Fibroblast of lung (primary cell): ENCODE data around the gene RAB43.

Experiments
- CTCF ChIP-seq, 2 donors: IDR thresholded peaks in 1 of 2; conservative IDR thresholded peaks in 1 of 2; 1 replicate in 1 of 2; 2 replicates in 1 of 2; pipeline ENCODE4 v1.5.1; 2011 to 2012; ENCODE audit warnings: low read length in 2 of 2, control low read depth in 1 of 2, inconsistent platforms in 1 of 2, low read depth in 1 of 2, mild to moderate bottlenecking in 1 of 2
- EZH2 ChIP-seq: IDR thresholded peaks from 2 replicates; pipeline ENCODE4 v1.5.1; 2012; ENCODE audit warnings: low read length, control low read depth, mild to moderate bottlenecking; ENCODE audit errors: missing control alignments

- TF ChIP-seq CTCF (conservative IDR thresholded peaks at IDR 0.05 in 1 of 2, IDR thresholded peaks at IDR 0.05 in 1 of 2; ENCODE audit: low read depth in 1 of 2, low read length in 2 of 2) (no peak), EZH2 (no peak)
Observed at GRCh38 chr3:129068291-129068886, 53.2 kb downstream of the RAB43 start.
